Hematopoietic multipotent progenitor cell (in vitro differentiated cells): Measurements from ENCODE around the gene TMEM182. TPM values are rescaled to one million over a fixed set of nuclear protein-coding genes. Genes with fewer than 3 reads are reported as not detected.

ENCODE experiments used
- DNase-seq, 3 donors: peaks; one replicate each; pipeline ENCODE4 v3.0.0-alpha.2; 2011 to 2015; ENCODE audit warnings: low read depth in 2 of 3, low spot score in 2 of 3
- total RNA-seq: library from RNA; depleted of rRNA; stranded (reverse); fragments of >200 nt; gene quantifications from one replicate; pipeline ENCODE4 v1.2.3, GENCODE V29; 2012

The TMEM182 gene
- total RNA-seq, 1 donor: 4.3 TPM

- DNase-seq: no peak
Measured at GRCh38 chr2:102765061-102765460, 3.2 kb downstream of the TMEM182 start.

DNA sequence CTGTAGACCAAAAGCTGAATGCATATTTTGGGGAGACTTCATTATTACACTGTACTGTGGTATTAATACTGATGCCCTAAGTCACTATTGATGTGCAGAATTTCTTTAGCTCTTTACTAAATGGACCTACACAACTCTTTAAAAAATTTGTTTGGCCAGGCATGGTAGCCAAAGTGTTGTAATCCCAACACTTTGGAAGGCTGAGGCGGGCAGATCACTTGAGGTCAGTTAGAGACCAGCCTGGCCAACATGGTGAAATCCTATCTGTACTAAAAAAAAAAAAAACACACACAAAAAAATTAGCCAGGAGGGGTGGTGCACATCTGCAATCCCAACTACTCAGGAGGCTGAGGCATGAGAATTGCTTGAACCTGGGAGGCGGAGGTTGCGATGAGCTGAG, 6.4 kb downstream of the TMEM182 start:
- DNase-seq: no peak

DNA sequence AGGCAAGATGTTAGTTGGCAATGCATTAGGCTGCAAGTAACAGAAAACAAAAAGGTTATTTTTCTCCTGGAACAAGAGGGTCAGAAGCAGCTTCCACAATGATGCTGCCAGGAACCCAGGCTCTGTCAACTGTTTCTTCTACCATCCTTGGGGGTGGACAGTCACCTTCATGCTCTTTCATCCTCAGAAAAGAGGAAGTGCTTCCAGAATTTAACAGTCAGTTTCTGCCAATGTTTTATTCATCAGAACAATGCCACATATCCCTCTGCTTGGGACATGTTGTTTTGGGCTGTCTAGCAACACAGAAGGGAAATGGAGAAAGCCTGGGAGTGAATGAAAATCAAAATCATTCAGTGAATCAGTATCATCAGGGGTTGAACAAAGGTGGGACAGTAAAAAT, 7.1 kb downstream of the TMEM182 start:
- no peak for DNase-seq

DNA sequence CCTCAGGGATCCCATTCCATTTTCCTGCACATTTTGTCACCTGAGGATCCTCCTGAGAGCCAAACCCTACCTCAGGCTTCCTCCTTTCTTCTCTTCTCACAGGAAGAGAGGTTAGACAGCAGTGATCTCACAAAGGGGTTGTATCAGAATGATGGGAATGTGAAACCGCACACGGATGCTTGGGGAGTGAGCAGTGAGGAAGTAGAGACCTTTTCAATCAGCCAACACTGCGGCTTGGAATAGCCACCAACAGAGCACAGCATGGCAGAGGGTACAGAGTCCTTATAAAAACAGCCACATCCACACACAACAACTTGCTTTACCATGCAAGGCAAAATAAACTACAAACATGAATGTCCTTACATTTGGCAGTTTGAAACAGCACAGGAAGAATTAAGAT, 8.7 kb downstream of the TMEM182 start:
- no peak for DNase-seq

GRCh38 chr2:102771114-102771513, 9.3 kb downstream of the TMEM182 start:
- DNase-seq: no peak

- DNase-seq: no peak
Measured at GRCh38 chr2:102772659-102773058, 10.8 kb downstream of the TMEM182 start.

- DNase-seq: no peak
Measured at GRCh38 chr2:102773149-102773705, 11.4 kb downstream of the TMEM182 start.

GRCh38 chr2:102778260-102778659, 16.4 kb downstream of the TMEM182 start:
- DNase-seq: no peak

DNA sequence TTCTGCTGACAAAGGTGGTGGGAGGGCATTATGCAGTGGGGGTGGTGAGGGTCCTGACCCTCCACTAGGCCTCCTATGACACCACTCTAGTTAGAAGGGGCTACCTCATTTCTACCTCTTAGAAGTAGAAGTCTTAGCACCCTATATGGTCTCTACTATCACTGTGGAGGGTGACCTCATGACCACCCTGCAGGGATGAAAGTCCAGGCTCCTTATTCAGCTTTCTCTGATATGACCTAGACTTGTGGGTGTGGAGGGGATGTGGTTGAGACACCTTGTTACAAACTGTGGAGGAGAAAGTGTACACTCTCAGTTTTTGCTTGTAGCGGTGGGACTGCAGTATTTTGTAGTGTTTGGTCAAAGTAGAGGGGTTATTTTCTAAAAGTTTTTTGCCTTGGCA, 18.6 kb downstream of the TMEM182 start:
- no peak for DNase-seq

DNA sequence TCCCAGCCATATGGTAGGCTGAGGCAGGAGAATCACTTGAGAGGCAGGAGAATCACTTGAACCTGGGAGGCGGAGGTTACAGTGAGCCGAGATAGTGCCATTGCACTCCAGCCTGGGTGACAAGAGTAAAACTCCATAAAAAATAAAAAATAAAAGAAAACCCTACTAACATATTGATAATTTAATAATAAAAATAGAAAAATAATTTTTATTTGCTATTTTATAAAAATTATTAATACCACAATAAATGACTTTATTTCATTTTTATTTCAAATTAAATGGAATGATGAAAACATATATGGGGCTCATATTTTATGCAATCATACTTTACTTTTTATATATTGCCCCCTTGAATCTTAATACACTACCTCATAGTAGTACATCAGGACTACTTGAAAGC, 20.4 kb downstream of the TMEM182 start:
- DNase-seq: no peak

GRCh38 chr2:102782933-102783332, 21.1 kb downstream of the TMEM182 start:
- DNase-seq: no peak

DNA sequence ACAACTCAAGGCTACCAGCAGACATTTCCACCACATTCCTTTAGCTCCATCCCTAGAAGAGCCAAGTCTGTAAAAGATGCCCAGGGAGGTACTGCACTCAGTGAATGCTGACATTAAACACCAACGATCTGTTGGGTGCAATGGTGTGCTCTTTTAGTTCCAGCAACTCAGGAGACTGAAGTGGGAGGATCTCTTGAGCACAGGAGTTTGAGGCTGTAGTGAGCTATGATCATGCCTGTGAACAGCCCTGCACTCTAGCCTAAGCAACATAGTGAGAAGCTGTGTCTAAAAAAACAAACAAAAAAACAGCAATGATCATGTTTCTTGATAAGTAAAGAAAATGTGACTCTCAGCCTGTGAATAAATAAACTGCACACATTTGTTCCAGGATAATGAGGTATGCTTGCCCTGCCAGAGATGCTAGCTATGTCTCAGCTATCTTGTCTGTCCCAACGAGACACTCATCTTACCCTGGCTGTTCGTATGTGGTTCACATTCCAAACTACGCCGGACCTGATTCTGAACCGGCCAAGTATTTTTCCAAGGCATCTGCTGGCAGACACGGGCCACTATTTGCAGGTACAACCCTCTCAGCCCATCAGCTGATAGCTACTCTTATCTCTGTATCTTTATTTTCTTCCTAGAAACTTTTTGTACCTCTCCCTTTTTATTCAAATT, 21.8 kb downstream of the TMEM182 start:
- no peak for DNase-seq

DNA sequence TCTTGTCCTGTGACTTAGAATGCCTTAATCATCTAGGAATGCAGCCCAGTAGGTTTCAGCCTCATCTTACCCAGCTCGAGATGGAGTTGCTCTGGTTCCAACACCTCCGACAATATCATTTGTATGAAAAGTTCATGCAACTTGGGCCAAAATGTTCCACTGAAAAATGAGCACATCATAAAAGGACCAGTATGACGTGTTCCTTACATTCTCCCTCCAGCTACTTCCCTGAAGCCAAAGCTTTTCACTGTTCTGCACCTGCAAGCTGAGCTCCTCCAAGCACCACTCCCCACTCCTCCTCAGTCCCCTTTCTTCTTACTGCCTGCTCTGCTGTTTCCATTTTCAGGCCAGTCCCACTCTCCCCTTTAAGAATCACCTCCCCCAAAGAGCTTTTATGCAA, 23.1 kb downstream of the TMEM182 start:
- no peak for DNase-seq

DNA sequence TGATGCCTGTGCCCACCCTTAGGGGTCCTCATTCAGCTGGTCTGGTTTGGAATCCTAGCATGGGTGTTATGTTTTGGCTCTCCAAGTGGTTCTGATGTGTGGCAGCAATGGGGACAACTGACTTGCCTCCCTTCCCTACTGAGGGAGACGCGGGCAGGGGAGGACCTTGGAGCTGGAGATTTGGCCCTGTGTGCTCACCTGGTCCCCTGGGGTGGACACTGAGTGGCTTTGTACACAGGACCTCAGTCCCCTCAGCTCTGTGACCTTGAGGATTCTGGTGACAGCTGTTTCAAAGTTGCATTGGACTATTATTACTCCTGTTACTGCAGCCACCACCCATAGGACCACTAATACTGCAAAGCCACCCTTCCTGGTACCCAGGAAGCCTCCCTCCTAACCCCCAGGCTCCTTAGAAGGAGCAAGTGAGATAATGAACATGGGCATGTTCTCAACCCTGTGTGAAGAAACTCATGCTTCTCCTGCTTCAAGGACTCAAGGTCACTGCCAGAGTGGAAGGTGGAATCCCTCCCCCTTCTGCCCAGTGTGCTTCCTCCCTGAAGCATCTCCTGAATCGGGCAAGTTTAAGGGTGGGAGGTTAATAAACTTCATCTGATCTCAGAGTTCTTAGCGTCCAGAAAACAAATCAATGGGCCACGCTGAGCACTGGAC, 26.5 kb downstream of the TMEM182 start:
- DNase-seq: no peak

- DNase-seq: no peak
Measured at GRCh38 chr2:102788885-102789260, 27.0 kb downstream of the TMEM182 start.

DNA sequence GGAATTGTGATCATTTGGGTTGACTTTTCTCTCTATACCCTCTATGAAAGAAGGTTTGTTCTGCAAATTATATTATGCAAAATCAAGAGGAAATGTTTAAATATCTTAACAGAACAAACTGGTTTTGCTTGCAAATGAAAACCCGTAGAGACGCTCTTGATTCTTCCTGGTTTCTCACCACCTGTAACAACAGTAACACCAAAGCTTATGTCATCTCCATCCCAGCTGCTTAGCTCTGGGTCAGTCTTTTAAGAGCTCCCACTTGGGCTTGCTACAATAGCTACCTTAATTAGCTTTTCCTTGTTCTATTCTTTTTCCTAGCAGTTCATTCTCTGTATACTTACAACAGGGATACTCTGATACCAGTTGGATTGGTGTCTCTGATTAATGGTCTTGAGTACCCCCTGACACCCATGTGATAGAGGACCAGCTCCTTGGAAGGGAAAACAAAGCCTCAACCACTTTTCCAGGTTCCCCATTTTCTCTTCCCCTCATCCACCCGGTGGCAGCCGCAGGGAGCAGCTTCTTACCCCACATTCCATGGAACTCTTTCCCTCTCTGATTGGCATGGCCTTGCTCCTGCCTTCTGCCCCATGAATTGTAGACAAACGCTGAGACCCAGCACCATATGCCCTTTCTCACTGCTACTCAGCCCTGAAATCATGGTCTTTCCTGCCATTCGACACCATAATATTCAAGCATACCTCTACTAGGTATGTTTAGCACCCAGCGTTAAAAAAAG, 27.7 kb downstream of the TMEM182 start:
- no peak for DNase-seq

GRCh38 chr2:102790091-102790455, 28.2 kb downstream of the TMEM182 start:
- no peak for DNase-seq

GRCh38 chr2:102792568-102793208, 30.9 kb downstream of the TMEM182 start:
- DNase-seq: no peak

DNA sequence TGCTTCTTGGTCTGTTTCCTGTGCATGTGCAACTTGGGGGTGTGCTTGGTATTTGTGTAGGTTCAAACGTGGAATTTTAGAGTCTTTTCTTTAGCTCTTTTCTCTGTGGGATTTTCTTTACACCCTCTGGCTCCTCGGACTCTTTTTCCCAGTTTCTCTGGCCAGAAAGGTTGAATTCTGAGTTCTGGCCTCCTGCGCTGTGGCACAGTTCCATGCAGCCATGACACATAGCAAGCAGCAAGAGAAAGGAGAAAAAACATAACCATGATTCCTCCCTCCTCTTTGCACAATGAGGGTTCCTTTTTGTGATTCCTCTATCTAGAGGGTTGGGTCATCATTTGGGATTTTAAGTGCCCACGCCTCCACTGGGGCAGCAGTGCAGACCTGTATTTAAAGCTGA, 33.8 kb downstream of the TMEM182 start:
- no peak for DNase-seq

- DNase-seq: no peak
Measured at GRCh38 chr2:102796337-102796736, 34.5 kb downstream of the TMEM182 start.

DNA sequence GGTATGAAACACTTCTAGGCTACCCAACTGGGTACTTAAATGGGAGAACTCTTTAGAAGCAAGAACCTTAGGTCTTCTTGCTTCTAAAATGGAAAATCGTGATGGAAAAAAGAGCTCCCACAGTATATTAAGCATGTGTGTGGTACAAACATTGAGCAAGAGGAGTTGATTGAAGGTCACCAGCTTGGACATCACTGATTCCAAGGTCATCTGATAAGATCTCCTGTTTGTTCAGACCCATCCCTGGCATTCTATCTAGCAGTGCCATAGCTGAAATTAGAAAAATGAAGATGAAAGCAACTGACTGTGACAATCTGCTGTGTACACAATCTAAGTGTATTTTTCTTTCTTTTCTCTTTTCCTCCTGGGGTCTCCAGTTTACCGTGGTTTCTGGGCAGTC, 35.7 kb downstream of the TMEM182 start:
- no peak for DNase-seq
